GM12878 (cell line): ENCODE measurements around the gene TCF12.
"Not testable (repeated sequence)": the region's sequence is repeated elsewhere in the genome, so short reads cannot be mapped to it uniquely, and the experiment has no call there.

ENCODE experiments used
- EP300 ChIP-seq, 2 experiments: fragments of 150-350 bp in 1 of 2; IDR thresholded peaks; 2 replicates each; pipeline ENCODE4 v1.6.1; 2011 to 2012; ENCODE audit warnings: low read depth in 2 of 2, low read length in 2 of 2, borderline replicate concordance in 1 of 2, improper control_type of control experiment in 1 of 2, inconsistent platforms in 1 of 2; ENCODE audit not compliant: control insufficient read depth in 1 of 2
- RAD21 ChIP-seq: IDR thresholded peaks from 2 replicates; pipeline ENCODE4 v1.6.1; 2011; ENCODE audit warnings: mild to moderate bottlenecking, low read depth, low read length, moderate library complexity; ENCODE audit not compliant: insufficient read depth
- TF ChIP-seq, protein P1 (sequence below), 3 experiments: IDR thresholded peaks in 2 of 3; conservative IDR thresholded peaks in 1 of 3; 2 replicates each; pipeline ENCODE4 v1.5.1; 2011; ENCODE audit warnings: low read depth in 3 of 3, low read length in 3 of 3, mild to moderate bottlenecking in 3 of 3, control low read depth in 2 of 3, moderate library complexity in 2 of 3, inconsistent platforms in 1 of 3, mixed read lengths in 1 of 3; ENCODE audit not compliant: control insufficient read depth in 2 of 3, insufficient read depth in 1 of 3; ENCODE audit errors: extremely low read depth in 1 of 3

DNA sequence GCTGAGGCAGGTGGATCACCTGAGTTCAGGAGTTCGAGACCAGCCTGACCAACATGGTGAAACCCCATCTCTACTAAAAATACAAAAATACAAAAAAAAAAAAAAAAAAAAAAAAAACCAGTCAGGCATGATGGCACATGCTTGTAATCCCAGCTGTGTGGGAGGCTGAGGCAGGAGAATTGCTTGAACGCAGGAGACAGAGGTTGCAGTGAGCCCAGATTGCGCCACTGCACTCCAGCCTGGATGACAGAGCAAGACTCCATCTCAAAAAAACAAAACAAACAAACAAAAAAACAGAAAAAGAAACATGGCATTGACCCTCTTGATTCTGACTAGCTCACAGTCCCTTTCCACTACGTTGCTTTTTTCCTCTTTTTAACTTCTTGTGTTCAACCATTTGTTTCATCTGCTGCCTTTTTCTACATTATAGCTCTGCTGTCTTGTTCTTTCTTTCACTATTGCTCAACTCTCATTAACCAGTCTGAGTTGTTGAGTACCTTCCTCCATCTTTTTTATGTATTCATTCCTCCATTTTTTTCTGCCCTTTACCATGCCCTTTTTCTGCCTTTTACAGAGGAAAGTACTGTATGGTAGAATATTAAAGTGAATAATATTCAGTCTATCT lies 179.6 kb downstream of the TCF12 start:
- TF ChIP-seq EP300 (IDR thresholded peaks at IDR 0.05; ENCODE audit: borderline replicate concordance in 1 of 2, control insufficient read depth in 1 of 2, low read depth in 2 of 2, low read length in 2 of 2); RAD21: not testable (repeated sequence)
- TF ChIP-seq, protein P1, sequence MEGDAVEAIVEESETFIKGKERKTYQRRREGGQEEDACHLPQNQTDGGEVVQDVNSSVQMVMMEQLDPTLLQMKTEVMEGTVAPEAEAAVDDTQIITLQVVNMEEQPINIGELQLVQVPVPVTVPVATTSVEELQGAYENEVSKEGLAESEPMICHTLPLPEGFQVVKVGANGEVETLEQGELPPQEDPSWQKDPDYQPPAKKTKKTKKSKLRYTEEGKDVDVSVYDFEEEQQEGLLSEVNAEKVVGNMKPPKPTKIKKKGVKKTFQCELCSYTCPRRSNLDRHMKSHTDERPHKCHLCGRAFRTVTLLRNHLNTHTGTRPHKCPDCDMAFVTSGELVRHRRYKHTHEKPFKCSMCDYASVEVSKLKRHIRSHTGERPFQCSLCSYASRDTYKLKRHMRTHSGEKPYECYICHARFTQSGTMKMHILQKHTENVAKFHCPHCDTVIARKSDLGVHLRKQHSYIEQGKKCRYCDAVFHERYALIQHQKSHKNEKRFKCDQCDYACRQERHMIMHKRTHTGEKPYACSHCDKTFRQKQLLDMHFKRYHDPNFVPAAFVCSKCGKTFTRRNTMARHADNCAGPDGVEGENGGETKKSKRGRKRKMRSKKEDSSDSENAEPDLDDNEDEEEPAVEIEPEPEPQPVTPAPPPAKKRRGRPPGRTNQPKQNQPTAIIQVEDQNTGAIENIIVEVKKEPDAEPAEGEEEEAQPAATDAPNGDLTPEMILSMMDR (IDR thresholded peaks at IDR 0.05 in 2 of 3, conservative IDR thresholded peaks at IDR 0.05 in 1 of 3; ENCODE audit: control insufficient read depth in 2 of 3, extremely low read depth in 1 of 3, insufficient read depth in 1 of 3, low read depth in 3 of 3, low read length in 3 of 3): not testable (repeated sequence)
